Psoas muscle (tissue), 8 donors: ENCODE results near the gene ZNF816. TPM values are rescaled to one million over a fixed set of nuclear protein-coding genes. Genes with fewer than 3 reads are reported as not detected.
A peak's percentile ranks its signal among the peaks of the same experiment; 100 is the strongest.
"Not testable (repeated sequence)": the region's sequence is repeated elsewhere in the genome, so short reads cannot be mapped to it uniquely, and the experiment has no call there.

ENCODE experiments used
- ATAC-seq, 4 donors: fragments of 200-7000 bp; cut with Tn5 transposase; one replicate each; pipeline ENCODE4 v1.9.1; 2020; ENCODE audit warnings: moderate library complexity in 3 of 4, mild to moderate bottlenecking in 2 of 4
- DNase-seq, 2 donors: peaks; one replicate each; pipeline ENCODE4 v3.0.0-alpha.2; 2020
- H3K27ac ChIP-seq: fragments of 200-600 bp; one replicate; pipeline ENCODE4 v1.8.0; 2022
- H3K27me3 ChIP-seq, 3 donors: fragments of 200-600 bp in 1 of 3; one replicate each; pipeline versions ENCODE4 v1.6.1 to v1.8.0; 2013 to 2022; ENCODE audit warnings: low read length in 2 of 3, mild to moderate bottlenecking in 2 of 3, moderate library complexity in 1 of 3; ENCODE audit not compliant: insufficient read depth in 3 of 3
- H3K36me3 ChIP-seq, 2 donors: fragments of 200-600 bp in 1 of 2; one replicate each; pipeline versions ENCODE4 v1.6.1 to v1.8.0; 2013 to 2022; ENCODE audit warnings: low read depth in 1 of 2, mild to moderate bottlenecking in 1 of 2, moderate library complexity in 1 of 2; ENCODE audit not compliant: insufficient read depth in 1 of 2
- H3K4me1 ChIP-seq: fragments of 200-600 bp; one replicate; pipeline ENCODE4 v1.8.0; 2022
- H3K4me3 ChIP-seq: fragments of 200-600 bp; one replicate; pipeline ENCODE4 v1.8.0; 2022; ENCODE audit warnings: mild to moderate bottlenecking
- H3K9me3 ChIP-seq: fragments of 200-600 bp; one replicate; pipeline ENCODE4 v1.8.0; 2022
- CTCF ChIP-seq: fragments of 200-600 bp; IDR thresholded peaks from one replicate; pipeline ENCODE4 v1.8.0; 2022; ENCODE audit warnings: antibody characterized with exemption
- WGBS, 3 donors: extraction: QIAGEN DNeasy Blood & Tissue Kit; methylation state at CpG; one replicate each; pipeline versions ENCODE4 v1.1.6 to v1.1.7; 2013; 5-methylcytosine and 5-hydroxymethylcytosine counted together
- intact Hi-C, 2 donors: fragments of 100-400 bp; cut with DNase I; formaldehyde crosslinking; loops; one replicate each; pipeline versions ENCODE4 v1.11.0 to v1.14.2; 2022
- polyA plus RNA-seq, 3 donors: library from polyadenylated mRNA; stranded (reverse); fragments of 200-250 nt; gene quantifications; one replicate each; pipeline ENCODE4 v1.2.3, GENCODE V29; 2013
- total RNA-seq, 4 donors: library from RNA; stranded (reverse); fragmentation: NEBNext Ultra II Directional in 2 of 4; extraction: Animal tissue kit (Norgen Biotek cat#: 25700) in 2 of 4; gene quantifications; one replicate each; pipeline versions ENCODE4 v1.2.1 to v1.2.4, GENCODE V29; 2021 to 2023
- donor health status: healthy with polysubstance abuse.
- donor health status: DM: no; HTN: no; CAD: no; lungs with moderate emphysema.
- donor health status: Bipolar disorder and iron deficiency.
- donor health status: healthy.
- donor health status: DM: yes; HTN: yes; CAD: no.
- donor health status: DM: no; HTN: no; CAD: no.
- donor health status: DM: no; HTN: no; CAD: no.
- donor health status: DM: yes; HTN: yes; CAD: no.

ZNF816 gene
- total and polyA plus RNA-seq, 7 donors, result 1.8 to 9.1 (median 2.7) TPM

GRCh38 chr19:52922841-52923777 lies 39.6 kb downstream of the ZNF816 start, which contains the start of gene ZNF888:
Gene ZNF888, minus strand, starts transcription at chr19:52923428. Its CDS starts 5,555 bp downstream, at chr19:52917873.
- H3K9me3 ChIP-seq, result no peaks in the 10 kb centered on the region
- 2 to 3% (median 3%) methylated on average over 55 of the region's 55 CpGs for WGBS, 3 donors
- peak within 1 kb of the TSS; percentile 74 for H3K27ac ChIP-seq
- TF ChIP-seq CTCF, result no peak
- H3K27me3 ChIP-seq, result no peaks in the 10 kb centered on the region
- no peaks in the 10 kb centered on the region for H3K4me1 ChIP-seq
- no peaks in the 10 kb centered on the region for H3K36me3 ChIP-seq
- DNase-seq (peak; percentile 85 to 89), ATAC-seq (peak; percentile 91 to 99 (median 98))
- peak within 1 kb of the TSS; percentile 81 for H3K4me3 ChIP-seq
- intact Hi-C loops, result no loop called here

GRCh38 chr19:52917531-52917930 lies 45.1 kb downstream of the ZNF816 start:
- Histone ChIP-seq H3K36me3 (no peaks in the 10 kb centered on the region), H3K27me3 (peaks cover 0 to 2% (median 0%) of the 10 kb centered on the region in 3 donors), H3K4me3 (no peak overlapping the region), H3K9me3 (no peaks in the 10 kb centered on the region), H3K4me1 (no peaks in the 10 kb centered on the region), H3K27ac (no peak overlapping the region)
- ATAC-seq (no peak), DNase-seq (no peak)
- WGBS, 3 donors, result 96 to 97% (median 97%) methylated on average over 5 of the region's 5 CpGs
- TF ChIP-seq CTCF, result no peak
- intact Hi-C loops, result no loop called here

- no peaks in the 10 kb centered on the region for H3K4me1 ChIP-seq
- no peaks in the 10 kb centered on the region for H3K9me3 ChIP-seq
- peaks cover 0 to 8% of the 10 kb centered on the region in 2 donors for H3K36me3 ChIP-seq
- TF ChIP-seq CTCF, result no peak
- H3K4me3 ChIP-seq, result no peak overlapping the region
- H3K27me3 ChIP-seq, result no peaks in the 10 kb centered on the region
- DNase-seq, result no peak
- no peak for ATAC-seq
- H3K27ac ChIP-seq, result no peak overlapping the region
- intact Hi-C loops, result no loop called here
- WGBS, 3 donors, result 96 to 100% (median 96%) methylated on average over 1 of the region's 1 CpG
Observed at GRCh38 chr19:52910648-52911047, 52.0 kb downstream of the ZNF816 start.

GRCh38 chr19:52904052-52904780 lies 58.5 kb downstream of the ZNF816 start:
- H3K27ac ChIP-seq, H3K9me3 ChIP-seq, H3K4me3 ChIP-seq, DNase-seq, ATAC-seq, H3K36me3 ChIP-seq, H3K27me3 ChIP-seq, H3K4me1 ChIP-seq, intact Hi-C loops: not testable (repeated sequence)
- WGBS, 3 donors, result 85 to 91% (median 91%) methylated on average over 16 of the region's 16 CpGs

GRCh38 chr19:52901842-52902241 lies 60.8 kb downstream of the ZNF816 start:
- Histone ChIP-seq H3K27ac (no peak overlapping the region), H3K4me1 (no peaks in the 10 kb centered on the region), H3K9me3 (peaks cover 6% of the 10 kb centered on the region), H3K36me3 (no peaks in the 10 kb centered on the region), H3K27me3 (no peaks in the 10 kb centered on the region), H3K4me3 (no peak overlapping the region)
- no peak for TF ChIP-seq CTCF
- DNase-seq (no peak), ATAC-seq (no peak)
- WGBS, 3 donors, result 68 to 77% (median 75%) methylated on average over 3 of the region's 3 CpGs
- intact Hi-C loops, result no loop called here
